CD8-positive, alpha-beta memory T cell (primary cell): ENCODE data around the gene ERI3. TPM values are rescaled to one million over a fixed set of nuclear protein-coding genes. Genes with fewer than 3 reads are reported as not detected.

Source experiments
- CTCF ChIA-PET: fragments of 350-600 bp; sonication (Branson Sonifier 250); formaldehyde crosslinking; loops from one replicate; lab custom pipeline; 2021; ENCODE audit warnings: antibody characterized with exemption; lab: Charles Lee
- POLR2A ChIA-PET: fragments of 350-600 bp; sonication (Branson Sonifier 250); formaldehyde crosslinking; loops from one replicate; lab custom pipeline; 2021; ENCODE audit warnings: antibody characterized with exemption; lab: Charles Lee
- DNase-seq, 5 donors: peaks; one replicate each; pipeline versions ENCODE4 v3.0.0 to v3.0.0-alpha.2; 2020 to 2022; ENCODE audit warnings: mixed read lengths in 1 of 5
- H3K27ac ChIP-seq: one replicate; pipeline ENCODE4 v1.7.0; 2013; ENCODE audit warnings: low read depth, mild to moderate bottlenecking, low read length, moderate library complexity
- H3K27me3 ChIP-seq: 2 replicates; pipeline ENCODE4 v1.7.0; 2013; ENCODE audit warnings: low read length, mild to moderate bottlenecking; ENCODE audit not compliant: insufficient read depth, poor library complexity, severe bottlenecking
- H3K36me3 ChIP-seq: 2 replicates; pipeline ENCODE4 v1.7.0; 2013; ENCODE audit warnings: mild to moderate bottlenecking, low read length, moderate library complexity; ENCODE audit not compliant: insufficient read depth
- H3K4me1 ChIP-seq: 2 replicates; pipeline ENCODE4 v1.7.0; 2013; ENCODE audit warnings: mild to moderate bottlenecking, low read length, moderate library complexity; ENCODE audit not compliant: insufficient read depth
- H3K4me3 ChIP-seq: 2 replicates; pipeline ENCODE4 v1.7.0; 2013; ENCODE audit warnings: mild to moderate bottlenecking, low read length
- H3K9me3 ChIP-seq: 2 replicates; pipeline ENCODE4 v1.7.0; 2013; ENCODE audit warnings: mild to moderate bottlenecking, low read length
- H3K27ac Mint-ChIP-seq, 8 donors: one replicate each; pipeline ENCODE4 v1.8.0; 2020 to 2021; ENCODE audit warnings: mixed read lengths in 8 of 8, mild to moderate bottlenecking in 6 of 8, inconsistent platforms in 3 of 8, moderate library complexity in 3 of 8
- H3K27me3 Mint-ChIP-seq, 2 donors: one replicate each; pipeline ENCODE4 v1.8.0; 2020 to 2021; ENCODE audit warnings: mixed read lengths in 2 of 2, mild to moderate bottlenecking in 1 of 2, moderate library complexity in 1 of 2
- H3K36me3 Mint-ChIP-seq, 3 donors: one replicate each; pipeline ENCODE4 v1.8.0; 2020 to 2021; ENCODE audit warnings: mixed read lengths in 3 of 3, inconsistent platforms in 1 of 3, mild to moderate bottlenecking in 1 of 3
- H3K4me1 Mint-ChIP-seq, 3 donors: one replicate each; pipeline ENCODE4 v1.8.0; 2020 to 2021; ENCODE audit warnings: mixed read lengths in 3 of 3, inconsistent platforms in 1 of 3, mild to moderate bottlenecking in 1 of 3
- H3K4me3 Mint-ChIP-seq, 7 donors: one replicate each; pipeline ENCODE4 v1.8.0; 2020 to 2021; ENCODE audit warnings: mixed read lengths in 7 of 7, mild to moderate bottlenecking in 6 of 7, moderate library complexity in 4 of 7, inconsistent platforms in 2 of 7
- H3K9me3 Mint-ChIP-seq, 5 donors: one replicate each; pipeline ENCODE4 v1.8.0; 2020 to 2022; ENCODE audit warnings: mixed read lengths in 5 of 5, mild to moderate bottlenecking in 3 of 5, moderate library complexity in 2 of 5, inconsistent platforms in 1 of 5
- polyA plus RNA-seq: library from polyadenylated mRNA; unstranded; fragments of 300-500 nt; fragmentation: Illumina TruSeq; gene quantifications from one replicate; pipeline ENCODE4 v1.2.3, GENCODE V29; 2021
- total RNA-seq, 2 experiments: library from RNA; stranded (reverse); gene quantifications; one replicate each; pipeline ENCODE4 v1.2.3, GENCODE V29; 2021

The ERI3 gene
- total and polyA plus RNA-seq, 3 experiments from 2014 or later = 36.1 to 59.9 (median 53.8) TPM

DNA sequence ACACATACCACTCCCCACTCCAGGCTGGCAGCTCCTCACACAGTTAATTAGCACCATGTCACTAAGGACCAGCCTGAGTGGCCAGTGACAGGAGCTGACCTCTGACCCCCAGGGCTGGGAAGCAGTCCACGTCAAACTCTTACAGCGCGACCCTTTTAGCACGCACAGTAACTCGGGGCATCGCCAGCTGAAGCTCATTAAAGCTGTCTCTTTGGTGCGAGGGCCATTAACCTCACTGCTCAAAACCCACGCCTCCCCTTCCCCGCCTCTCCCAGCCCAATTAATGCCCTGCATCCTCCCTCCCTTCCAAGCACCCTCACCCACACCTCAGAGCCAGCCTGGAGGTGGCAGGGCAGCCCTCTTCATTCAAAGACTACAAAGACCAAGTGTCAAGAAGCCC, 110.1 kb downstream of the ERI3 start:
- Histone ChIP-seq H3K4me3 (no peak overlapping the region), H3K27ac (no peak overlapping the region), H3K36me3 (peaks cover 11% of the 10 kb centered on the region), H3K27me3 (no peaks in the 10 kb centered on the region), H3K9me3 (no peaks in the 10 kb centered on the region), H3K4me1 (no peaks in the 10 kb centered on the region)
- Mint-ChIP-seq H3K36me3 (peaks cover 0 to 60% (median 6%) of the 10 kb centered on the region in 3 donors), H3K27me3 (no peaks in the 10 kb centered on the region), H3K27ac (no peak overlapping the region), H3K4me1 (peaks cover 0 to 4% (median 2%) of the 10 kb centered on the region in 3 donors), H3K4me3 (no peak overlapping the region), H3K9me3 (no peaks in the 10 kb centered on the region)
- POLR2A ChIA-PET = no interaction called here
- DNase-seq = no peak
- CTCF ChIA-PET = no interaction called here

DNA sequence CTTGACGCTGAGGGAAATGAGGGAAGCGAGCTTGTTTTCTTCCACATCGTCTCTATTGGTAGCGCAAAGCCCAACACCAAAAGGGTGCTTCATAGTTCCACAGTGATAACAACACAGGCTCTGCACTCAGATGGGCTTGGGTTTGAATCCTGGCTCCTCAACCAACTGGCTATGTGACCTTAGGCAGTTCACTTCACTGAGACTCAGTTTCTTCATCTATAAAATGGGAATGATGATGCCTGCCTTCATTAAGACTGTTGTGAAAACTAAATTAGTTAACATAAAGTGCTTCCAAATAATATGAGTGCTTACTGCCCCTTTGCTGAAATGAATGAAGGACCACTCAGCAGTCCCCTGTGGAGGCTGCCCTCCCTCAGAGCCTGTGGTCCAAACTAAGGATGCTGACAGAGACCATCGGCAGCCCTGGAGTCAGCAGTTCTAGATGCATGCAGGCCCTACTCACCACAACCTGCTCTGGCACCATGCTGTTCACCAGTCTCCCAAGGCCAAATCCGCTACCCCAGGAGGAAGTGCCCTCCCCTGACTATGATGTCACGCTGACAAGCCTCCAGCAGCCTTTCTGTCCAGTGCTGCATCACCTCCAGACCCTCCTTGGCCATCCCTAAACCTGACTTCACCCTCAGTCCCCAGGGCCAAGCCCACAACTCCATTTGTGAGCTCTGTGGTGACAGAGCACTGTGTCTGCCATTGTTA, 111.1 kb downstream of the ERI3 start:
- no peak for DNase-seq
- peaks cover 0 to 8% (median 2%) of the 10 kb centered on the region in 3 donors for H3K4me1 Mint-ChIP-seq

DNA sequence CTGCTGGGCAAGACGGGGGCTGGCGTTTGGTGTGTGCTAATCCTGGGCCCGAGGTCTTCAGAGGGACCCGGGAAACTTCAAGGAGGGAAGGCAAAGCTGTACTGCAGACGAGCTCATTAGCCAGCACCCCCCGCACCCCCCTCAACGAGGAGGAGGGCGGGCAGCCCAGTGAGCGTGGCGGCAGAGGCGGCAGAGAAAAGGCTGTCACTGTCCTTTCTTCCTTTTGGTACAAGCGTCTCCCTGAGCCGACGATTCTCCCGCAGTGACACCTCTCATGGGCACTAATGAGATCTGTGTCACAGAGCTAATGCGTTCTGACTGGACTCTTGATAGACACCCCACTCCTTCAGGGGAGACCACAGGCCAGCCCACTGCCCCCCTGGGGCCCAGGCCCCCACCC, 112.3 kb downstream of the ERI3 start:
- H3K4me3 ChIP-seq = no peak overlapping the region
- CTCF ChIA-PET = no interaction called here
- no peak overlapping the region for H3K4me3 Mint-ChIP-seq
- no peaks in the 10 kb centered on the region for H3K9me3 ChIP-seq
- POLR2A ChIA-PET = no interaction called here
- no peak overlapping the region for H3K27ac Mint-ChIP-seq
- no peaks in the 10 kb centered on the region for H3K27me3 ChIP-seq
- peaks cover 0 to 46% (median 6%) of the 10 kb centered on the region in 3 donors for H3K36me3 Mint-ChIP-seq
- H3K4me1 Mint-ChIP-seq = peaks cover 0 to 14% (median 2%) of the 10 kb centered on the region in 3 donors
- no peak for DNase-seq
- peaks cover 5% of the 10 kb centered on the region for H3K4me1 ChIP-seq
- no peak overlapping the region for H3K27ac ChIP-seq
- no peaks in the 10 kb centered on the region for H3K27me3 Mint-ChIP-seq
- no peaks in the 10 kb centered on the region for H3K9me3 Mint-ChIP-seq
- H3K36me3 ChIP-seq = peaks cover 11% of the 10 kb centered on the region

More for the DNA sequence above, 111.1 kb downstream of the ERI3 start:
- H3K4me3 ChIP-seq = no peak overlapping the region
- Mint-ChIP-seq H3K9me3 (no peaks in the 10 kb centered on the region), H3K27me3 (no peaks in the 10 kb centered on the region), H3K4me3 (no peak overlapping the region), H3K36me3 (peaks cover 0 to 56% (median 6%) of the 10 kb centered on the region in 3 donors), H3K27ac (peak overlapping the region in 1 of 8 donors; percentile 28)
- no peaks in the 10 kb centered on the region for H3K27me3 ChIP-seq
- peaks cover 11% of the 10 kb centered on the region for H3K36me3 ChIP-seq
- no peak overlapping the region for H3K27ac ChIP-seq
- POLR2A ChIA-PET = no interaction called here
- H3K4me1 ChIP-seq = no peaks in the 10 kb centered on the region
- CTCF ChIA-PET = no interaction called here
- no peaks in the 10 kb centered on the region for H3K9me3 ChIP-seq

DNA sequence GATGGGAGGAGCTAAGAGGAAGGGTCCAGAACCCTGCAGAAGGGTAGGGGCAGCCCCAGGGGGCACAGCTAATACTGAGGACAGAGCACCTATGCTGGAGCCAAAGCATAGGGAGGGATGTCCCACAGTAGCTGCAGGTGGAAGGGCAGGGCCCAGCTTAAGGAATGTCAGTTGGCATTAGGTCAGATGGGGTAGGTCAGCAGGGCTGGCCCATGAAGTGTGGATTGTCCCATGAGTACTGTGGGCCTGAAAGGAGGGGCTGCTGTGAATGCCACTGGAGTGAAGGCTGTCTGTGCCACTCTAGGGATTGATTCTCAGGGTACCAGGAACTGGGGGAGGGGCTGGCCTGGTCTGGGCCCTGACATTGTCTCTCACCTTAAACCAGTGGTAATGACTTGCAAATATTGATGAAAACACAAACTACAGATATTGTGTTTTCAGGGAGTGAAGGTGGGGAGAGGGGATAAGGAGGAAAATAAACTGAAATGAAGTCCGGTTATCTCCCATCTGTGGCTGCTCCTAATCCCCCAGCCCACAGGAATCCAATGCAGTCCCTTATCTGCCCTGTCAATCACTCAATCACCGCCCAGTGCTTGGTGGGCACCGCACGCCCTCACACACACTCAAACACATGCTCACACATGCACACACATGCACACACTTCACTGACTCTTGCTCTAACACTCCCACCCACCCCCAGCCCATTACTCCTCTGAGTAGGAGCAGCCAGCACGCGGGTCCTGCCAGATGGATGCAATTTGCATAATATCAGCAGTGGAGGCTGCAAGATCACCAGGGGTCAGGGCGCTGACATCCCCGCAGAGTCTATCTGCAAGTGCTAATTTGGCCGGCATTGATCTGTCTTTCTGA, 114.0 kb downstream of the ERI3 start:
- H3K27ac Mint-ChIP-seq = peak overlapping the region in 2 of 8 donors; percentile 17 to 32
- no peaks in the 10 kb centered on the region for H3K27me3 Mint-ChIP-seq
- CTCF ChIA-PET = no interaction called here
- Histone ChIP-seq H3K27ac (no peak overlapping the region), H3K36me3 (no peaks in the 10 kb centered on the region), H3K4me3 (no peak overlapping the region), H3K27me3 (no peaks in the 10 kb centered on the region), H3K9me3 (no peaks in the 10 kb centered on the region), H3K4me1 (peaks cover 5% of the 10 kb centered on the region)
- DNase-seq = no peak
- POLR2A ChIA-PET = no interaction called here
- H3K4me1 Mint-ChIP-seq = peaks cover 0 to 14% (median 2%) of the 10 kb centered on the region in 3 donors
- H3K9me3 Mint-ChIP-seq = no peaks in the 10 kb centered on the region
- H3K36me3 Mint-ChIP-seq = peaks cover 0 to 34% (median 3%) of the 10 kb centered on the region in 3 donors
- H3K4me3 Mint-ChIP-seq = peak overlapping the region in 1 of 7 donors; percentile 49

DNA sequence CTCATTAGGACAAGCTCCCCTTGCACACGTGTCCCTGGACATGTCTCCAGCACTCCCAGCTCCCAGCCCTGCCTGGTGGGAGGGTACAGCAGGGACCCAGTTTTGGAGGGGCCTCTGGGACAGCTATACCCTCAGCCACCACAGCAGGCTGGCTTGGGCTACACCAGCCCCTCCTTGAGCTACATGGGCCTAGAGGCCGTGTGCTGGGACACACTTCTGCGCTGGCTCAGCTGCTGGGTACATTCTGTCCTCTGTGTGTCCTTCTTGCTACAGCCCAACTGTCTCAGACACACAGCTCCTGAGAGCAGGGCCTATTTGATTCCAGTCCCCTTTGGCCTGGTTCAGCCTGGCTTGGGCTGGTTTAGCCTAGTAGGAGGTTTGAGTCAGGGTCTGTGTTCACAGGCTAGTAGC, 115.1 kb downstream of the ERI3 start:
- Mint-ChIP-seq H3K4me1 (peaks cover 0 to 14% (median 2%) of the 10 kb centered on the region in 3 donors), H3K9me3 (no peaks in the 10 kb centered on the region), H3K4me3 (no peak overlapping the region), H3K36me3 (peaks cover 0 to 32% (median 5%) of the 10 kb centered on the region in 3 donors), H3K27me3 (no peaks in the 10 kb centered on the region), H3K27ac (peak overlapping the region in 1 of 8 donors; percentile 34)
- Histone ChIP-seq H3K4me1 (peaks cover 5% of the 10 kb centered on the region), H3K27me3 (no peaks in the 10 kb centered on the region), H3K27ac (no peak overlapping the region), H3K4me3 (no peak overlapping the region), H3K9me3 (no peaks in the 10 kb centered on the region), H3K36me3 (no peaks in the 10 kb centered on the region)
- CTCF ChIA-PET = no interaction called here
- DNase-seq = no peak
- POLR2A ChIA-PET = no interaction called here

DNA sequence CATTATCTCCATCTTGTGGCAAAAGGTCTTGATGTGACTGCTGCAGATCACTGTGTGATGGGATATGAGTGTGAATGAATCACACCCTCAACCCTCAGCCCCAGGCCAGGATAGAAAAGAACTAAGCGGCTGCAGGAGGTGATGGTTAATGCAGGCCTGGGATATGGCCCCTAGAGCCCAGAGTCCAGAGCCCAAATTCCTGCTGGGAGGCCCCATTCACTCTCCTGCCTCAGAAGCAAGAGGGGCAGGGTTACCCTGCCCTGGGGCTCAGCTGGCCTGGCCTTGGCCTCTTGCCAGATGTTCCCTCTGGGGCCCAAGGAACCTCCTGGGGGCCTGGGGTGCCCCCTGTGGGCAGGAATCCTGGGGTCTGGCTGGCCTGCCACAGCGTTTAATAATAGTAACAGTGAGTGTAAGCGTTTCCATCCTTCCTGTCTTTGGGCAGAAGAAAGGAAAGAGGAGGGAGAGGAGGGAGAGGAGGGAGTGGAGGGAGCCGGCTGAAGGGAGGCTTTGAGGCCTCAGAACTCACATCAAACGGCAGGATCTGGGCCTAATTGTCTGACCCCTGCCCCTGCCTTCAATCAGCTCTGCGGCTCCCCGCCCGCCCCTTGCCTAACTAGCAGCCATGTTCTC, 115.6 kb downstream of the ERI3 start:
- ChIA-PET POLR2A (no interaction called here), CTCF (no interaction called here)
- H3K4me1 ChIP-seq = peaks cover 5% of the 10 kb centered on the region
- H3K9me3 ChIP-seq = no peaks in the 10 kb centered on the region
- H3K4me3 Mint-ChIP-seq = no peak overlapping the region
- no peaks in the 10 kb centered on the region for H3K27me3 Mint-ChIP-seq
- H3K27ac Mint-ChIP-seq = peak overlapping the region in 2 of 8 donors; percentile 51 to 60
- no peaks in the 10 kb centered on the region for H3K9me3 Mint-ChIP-seq
- no peaks in the 10 kb centered on the region for H3K36me3 ChIP-seq
- H3K27ac ChIP-seq = no peak overlapping the region
- peaks cover 0 to 31% (median 5%) of the 10 kb centered on the region in 3 donors for H3K36me3 Mint-ChIP-seq
- no peak overlapping the region for H3K4me3 ChIP-seq
- no peak for DNase-seq
- no peaks in the 10 kb centered on the region for H3K27me3 ChIP-seq
- H3K4me1 Mint-ChIP-seq = peaks cover 0 to 14% (median under 1%) of the 10 kb centered on the region in 3 donors

DNA sequence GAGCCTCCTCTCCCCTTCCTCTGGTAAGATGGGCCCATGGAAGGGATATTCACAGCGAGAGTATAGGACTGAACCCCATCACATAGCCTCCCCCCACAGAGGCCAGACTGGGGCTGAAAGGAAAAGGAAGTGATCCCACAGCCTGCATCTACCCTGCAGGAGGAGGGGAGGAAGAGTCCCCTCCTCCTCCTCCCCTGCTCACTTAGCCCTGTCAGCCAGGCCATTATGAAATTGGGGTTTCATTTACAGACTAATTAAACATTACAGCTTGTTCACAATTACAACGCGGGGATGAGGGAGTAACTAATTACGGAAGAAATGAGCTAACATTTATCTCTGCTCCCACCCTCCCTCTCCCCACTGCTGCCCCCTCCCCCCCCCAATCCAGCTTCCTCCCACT, 116.4 kb downstream of the ERI3 start:
- Histone ChIP-seq H3K36me3 (no peaks in the 10 kb centered on the region), H3K9me3 (no peaks in the 10 kb centered on the region), H3K27me3 (no peaks in the 10 kb centered on the region), H3K4me3 (no peak overlapping the region), H3K27ac (no peak overlapping the region), H3K4me1 (peaks cover 5% of the 10 kb centered on the region)
- DNase-seq = no peak
- peaks cover 0 to 27% (median 7%) of the 10 kb centered on the region in 3 donors for H3K36me3 Mint-ChIP-seq
- H3K4me3 Mint-ChIP-seq = no peak overlapping the region
- H3K9me3 Mint-ChIP-seq = no peaks in the 10 kb centered on the region
- H3K4me1 Mint-ChIP-seq = peaks cover 0 to 14% (median 0%) of the 10 kb centered on the region in 3 donors
- H3K27ac Mint-ChIP-seq = no peak overlapping the region
- no peaks in the 10 kb centered on the region for H3K27me3 Mint-ChIP-seq
- POLR2A ChIA-PET = no interaction called here
- CTCF ChIA-PET = no interaction called here
